Heart right ventricle (tissue), 16 donors: ENCODE measurements around the gene MCF2L2. TPM values are rescaled to one million over a fixed set of nuclear protein-coding genes. Genes with fewer than 3 reads are reported as not detected.

ENCODE experiments used
- ATAC-seq, 8 donors: fragments of 200-7000 bp; cut with Tn5 transposase; one replicate each; pipeline ENCODE4 v1.9.1; 2020; ENCODE audit warnings: mild to moderate bottlenecking in 8 of 8, moderate library complexity in 8 of 8, moderate number of reproducible peaks in 1 of 8
- DNase-seq, 2 donors: peaks; one replicate each; pipeline ENCODE4 v3.0.0-alpha.2; 2020
- H3K27ac ChIP-seq, 10 donors: fragments of 200-600 bp; sonication (generic) in 2 of 10; one replicate each; pipeline versions ENCODE4 v1.5.0 to v1.8.0; 2020 to 2022; ENCODE audit warnings: mild to moderate bottlenecking in 3 of 10
- H3K27me3 ChIP-seq, 7 donors: fragments of 200-600 bp; one replicate each; pipeline ENCODE4 v1.8.0; 2021 to 2022; ENCODE audit warnings: mild to moderate bottlenecking in 2 of 7
- H3K36me3 ChIP-seq, 9 donors: fragments of 200-600 bp; sonication (generic) in 1 of 9; one replicate each; pipeline versions ENCODE4 v1.5.0 to v1.8.0; 2020 to 2022; ENCODE audit warnings: mild to moderate bottlenecking in 2 of 9
- H3K4me1 ChIP-seq, 9 donors: fragments of 200-600 bp; sonication (generic) in 1 of 9; one replicate each; pipeline versions ENCODE4 v1.5.0 to v1.8.0; 2020 to 2022; ENCODE audit warnings: mild to moderate bottlenecking in 4 of 9
- H3K4me3 ChIP-seq, 10 donors: fragments of 200-600 bp; sonication (generic) in 2 of 10; one replicate each; pipeline versions ENCODE4 v1.5.0 to v1.8.0; 2020 to 2022; ENCODE audit warnings: mild to moderate bottlenecking in 7 of 10, moderate library complexity in 2 of 10
- H3K9me3 ChIP-seq, 11 donors: fragments of 200-600 bp in 10 of 11; sonication (generic) in 2 of 11; one replicate each; pipeline versions ENCODE4 v1.5.0 to v1.8.0; 2013 to 2022; ENCODE audit warnings: mild to moderate bottlenecking in 2 of 11, control low read depth in 1 of 11, moderate library complexity in 1 of 11
- WGBS, 2 donors: extraction: QIAGEN DNeasy Blood & Tissue Kit; methylation state at CpG; one replicate each; pipeline ENCODE4 v1.1.7; 2013; ENCODE audit warnings: inconsistent platforms in 1 of 2; 5-methylcytosine and 5-hydroxymethylcytosine counted together
- intact Hi-C, 10 donors: fragments of 100-400 bp; cut with DNase I; formaldehyde crosslinking; loops; one replicate each; pipeline versions ENCODE4 v1.11.1 to v1.14.2; 2022
- polyA plus RNA-seq, 2 donors: library from polyadenylated mRNA; stranded (reverse); fragments of 200-250 nt; gene quantifications; one replicate each; pipeline ENCODE4 v1.2.3, GENCODE V29; 2013
- total RNA-seq, 10 donors: library from RNA; stranded (reverse); fragmentation: NEBNext Ultra II Directional in 3 of 10; extraction: Animal tissue kit (Norgen Biotek cat#: 25700) in 3 of 10; gene quantifications; one replicate each; pipeline versions ENCODE4 v1.2.1 to v1.2.4, GENCODE V29; 2021 to 2023
- TF ChIP-seq, protein P1 (sequence below), 9 donors: fragments of 200-600 bp; sonication (generic) in 2 of 9; IDR thresholded peaks; one replicate each; pipeline versions ENCODE4 v1.5.0 to v1.8.0; 2021 to 2022; ENCODE audit warnings: antibody characterized with exemption in 9 of 9, mild to moderate bottlenecking in 5 of 9, moderate library complexity in 1 of 9
- donor health status: Arrhythmogenic right ventricular cardiomyopathy.
- donor health status: ischemic (EF 13 %, LVEDD 7.1; RV severe dilation, severe dysfunction).
- donor health status: healthy with polysubstance abuse.
- donor health status: DM: no; HTN: yes; CAD: no.
- donor health status: DM: no; HTN: no; CAD: no.
- donor health status: ischemic (EF 25% LVEDD 6.9; RV normal size, moderate dysfunction).
- donor health status: ischemic (EF 25% LVEDD 5.7; RV mildly dilated, moderate dysfunction).
- donor health status: healthy.
- donor health status: DM: yes; HTN: yes; CAD: no.
- donor health status: Ischemic cardiomyopathy.
- donor health status: ischemic (EF 35%, LVEDD 5.7; RV mildly dilated, moderate dysfunction).
- donor health status: nonischemic (EF 11% LVEDD 7.7; RV severe dilation, severe dysfunction).
- donor health status: DM: yes; HTN: yes; CAD: no.
- donor health status: PGD.
- donor health status: ischemic (EF 29% LVEDD 5.4; RV normal size, mild dysfunction).
- donor health status: nonischemic (EF 23%, LVEDD 6.1; RV moderate dilation, normal function).

The MCF2L2 gene
- total and polyA plus RNA-seq, 12 donors, result 0.09 to 1.5 (median 0.40) TPM; not detected in 1

DNA sequence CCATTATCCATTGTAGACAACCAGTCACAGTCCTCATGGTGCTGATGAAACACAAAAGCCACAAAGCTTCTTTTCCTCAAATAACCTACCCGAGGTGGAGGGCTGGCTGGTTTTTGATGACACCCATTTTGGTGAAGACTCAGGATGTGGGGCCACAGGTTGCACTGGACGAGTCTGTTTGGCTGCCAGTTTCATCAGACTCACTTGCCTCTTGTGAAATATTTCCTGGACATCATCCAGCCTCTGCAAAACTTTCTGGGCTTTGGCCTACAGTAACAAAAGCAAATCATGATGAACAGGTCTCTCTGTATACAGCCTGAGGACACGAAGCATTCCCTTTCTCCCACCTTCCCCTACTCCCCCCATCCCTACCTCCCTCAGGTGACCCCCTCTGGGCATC, 133.2 kb downstream of the MCF2L2 start:
- ATAC-seq, result peak in 5 of 8 donors; percentile 25 to 76 (median 49)
- H3K27ac ChIP-seq, result no peak overlapping the region
- H3K4me3 ChIP-seq, result no peak overlapping the region
- no peaks in the 10 kb centered on the region for H3K9me3 ChIP-seq
- no peaks in the 10 kb centered on the region for H3K36me3 ChIP-seq
- 47 to 65% methylated on average over 3 of the region's 3 CpGs for WGBS, 2 donors
- H3K27me3 ChIP-seq, result no peaks in the 10 kb centered on the region
- DNase-seq, result no peak
- TF ChIP-seq, protein P1, sequence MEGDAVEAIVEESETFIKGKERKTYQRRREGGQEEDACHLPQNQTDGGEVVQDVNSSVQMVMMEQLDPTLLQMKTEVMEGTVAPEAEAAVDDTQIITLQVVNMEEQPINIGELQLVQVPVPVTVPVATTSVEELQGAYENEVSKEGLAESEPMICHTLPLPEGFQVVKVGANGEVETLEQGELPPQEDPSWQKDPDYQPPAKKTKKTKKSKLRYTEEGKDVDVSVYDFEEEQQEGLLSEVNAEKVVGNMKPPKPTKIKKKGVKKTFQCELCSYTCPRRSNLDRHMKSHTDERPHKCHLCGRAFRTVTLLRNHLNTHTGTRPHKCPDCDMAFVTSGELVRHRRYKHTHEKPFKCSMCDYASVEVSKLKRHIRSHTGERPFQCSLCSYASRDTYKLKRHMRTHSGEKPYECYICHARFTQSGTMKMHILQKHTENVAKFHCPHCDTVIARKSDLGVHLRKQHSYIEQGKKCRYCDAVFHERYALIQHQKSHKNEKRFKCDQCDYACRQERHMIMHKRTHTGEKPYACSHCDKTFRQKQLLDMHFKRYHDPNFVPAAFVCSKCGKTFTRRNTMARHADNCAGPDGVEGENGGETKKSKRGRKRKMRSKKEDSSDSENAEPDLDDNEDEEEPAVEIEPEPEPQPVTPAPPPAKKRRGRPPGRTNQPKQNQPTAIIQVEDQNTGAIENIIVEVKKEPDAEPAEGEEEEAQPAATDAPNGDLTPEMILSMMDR (IDR thresholded peaks at IDR 0.05), result no peak
- intact Hi-C loops, result no loop called here
- peaks cover 0 to 21% (median 2%) of the 10 kb centered on the region in 9 donors for H3K4me1 ChIP-seq

DNA sequence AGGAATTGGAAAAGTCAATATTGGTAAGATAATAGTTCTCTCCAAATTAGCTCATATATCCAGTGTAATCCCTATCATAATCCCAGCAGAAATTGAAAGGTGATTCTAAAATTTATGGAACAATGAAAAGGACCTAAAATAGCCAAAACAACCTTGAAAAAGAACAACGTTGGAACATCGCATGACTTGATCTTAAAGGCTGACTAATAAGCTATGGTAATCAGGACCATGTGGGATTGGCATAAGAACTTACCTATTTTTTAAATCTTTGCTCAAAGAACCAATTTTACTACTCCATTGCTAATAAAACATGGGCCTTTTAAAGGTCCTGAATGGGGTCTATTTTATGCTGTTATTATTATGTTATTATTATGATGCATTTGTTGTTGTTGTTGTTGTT, 134.5 kb downstream of the MCF2L2 start:
- DNase-seq, result no peak
- ATAC-seq, result no peak
- Histone ChIP-seq H3K27me3 (no peaks in the 10 kb centered on the region), H3K9me3 (no peaks in the 10 kb centered on the region), H3K36me3 (no peaks in the 10 kb centered on the region), H3K4me3 (no peak overlapping the region), H3K27ac (no peak overlapping the region), H3K4me1 (peaks cover 0 to 17% (median 2%) of the 10 kb centered on the region in 9 donors)
- intact Hi-C loops, result no loop called here
- TF ChIP-seq, protein P1 (IDR thresholded peaks at IDR 0.05), result no peak
- WGBS, 2 donors, result 86 to 89% methylated on average over 2 of the region's 2 CpGs

DNA sequence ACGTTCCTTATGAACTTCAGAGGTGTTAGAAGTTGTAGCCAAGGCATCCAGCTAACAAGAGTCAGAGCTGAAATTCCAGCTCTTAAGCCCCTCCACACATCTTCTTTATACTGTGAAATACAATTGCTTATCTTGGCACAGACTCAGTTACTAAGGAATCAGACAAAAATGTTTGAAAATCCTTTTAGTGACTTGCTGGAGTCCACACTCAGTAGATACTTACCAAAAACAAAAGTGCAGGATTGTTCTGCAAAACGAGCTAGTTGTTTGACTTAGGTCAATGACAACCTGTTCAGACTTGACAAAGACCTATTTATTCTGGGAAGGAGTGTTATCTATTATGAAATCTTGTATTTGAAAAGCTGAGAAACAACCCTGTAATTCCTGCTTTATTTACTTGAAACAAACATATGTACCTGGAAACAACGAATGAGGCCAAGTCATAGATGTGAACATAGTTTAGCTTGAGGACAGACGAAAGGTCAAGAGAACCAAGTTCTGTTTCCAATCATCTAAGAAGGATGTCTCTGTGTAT, 136.9 kb downstream of the MCF2L2 start:
- Histone ChIP-seq H3K4me1 (peaks cover 0 to 18% (median under 1%) of the 10 kb centered on the region in 9 donors), H3K9me3 (no peaks in the 10 kb centered on the region), H3K27me3 (no peaks in the 10 kb centered on the region), H3K36me3 (no peaks in the 10 kb centered on the region), H3K27ac (no peak overlapping the region), H3K4me3 (no peak overlapping the region)
- DNase-seq (no peak), ATAC-seq (no peak)
- 81 to 84% methylated on average over 4 of the region's 4 CpGs for WGBS, 2 donors
- TF ChIP-seq, protein P1 (IDR thresholded peaks at IDR 0.05), result no peak
- intact Hi-C loops, result no loop called here

DNA sequence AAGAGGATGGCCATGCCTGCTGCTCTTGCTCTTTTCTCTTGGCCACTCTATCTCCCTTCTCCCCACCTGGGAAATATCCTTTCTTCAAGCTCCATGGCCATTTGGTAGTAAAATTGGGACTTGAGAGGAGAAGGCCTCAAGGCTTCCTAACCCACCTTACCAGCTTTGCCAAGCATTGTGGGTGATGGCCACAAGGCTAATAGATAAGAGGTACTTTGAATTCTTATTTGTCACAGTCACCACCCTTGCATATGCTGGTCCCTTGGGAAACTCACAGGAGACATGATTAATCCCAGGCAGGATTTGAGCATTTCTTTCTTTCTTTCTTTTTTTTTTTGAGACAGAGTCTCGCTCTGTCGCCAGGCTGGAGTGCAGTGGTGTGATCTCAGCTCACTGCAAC, 138.2 kb downstream of the MCF2L2 start:
- Histone ChIP-seq H3K4me3 (no peak overlapping the region), H3K36me3 (no peaks in the 10 kb centered on the region), H3K27me3 (no peaks in the 10 kb centered on the region), H3K9me3 (no peaks in the 10 kb centered on the region), H3K4me1 (peaks cover 0 to 26% (median 12%) of the 10 kb centered on the region in 9 donors), H3K27ac (no peak overlapping the region)
- no peak for DNase-seq
- no peak for ATAC-seq
- intact Hi-C loops, result no loop called here
- TF ChIP-seq, protein P1 (IDR thresholded peaks at IDR 0.05), result no peak
- WGBS, 2 donors, result 100% methylated on average over 2 of the region's 2 CpGs
